ENCODE data around the gene KIF6.

- no peak for TF ChIP-seq CTCF (IDR thresholded peaks at IDR 0.05)
- TF ChIP-seq POLR2A (IDR thresholded peaks at IDR 0.05): no peak
Measured at GRCh38 chr6:39634646-39635341, 90.4 kb downstream of the KIF6 start.
